Measurements from ENCODE around the gene DRAXIN.
A peak's percentile ranks its signal among the peaks of the same experiment; 100 is the strongest.

DRAXIN gene

GRCh38 chr1:11690397-11691301 is 861 bp upstream of the DRAXIN start:
- no peak for DNase-seq

DNA sequence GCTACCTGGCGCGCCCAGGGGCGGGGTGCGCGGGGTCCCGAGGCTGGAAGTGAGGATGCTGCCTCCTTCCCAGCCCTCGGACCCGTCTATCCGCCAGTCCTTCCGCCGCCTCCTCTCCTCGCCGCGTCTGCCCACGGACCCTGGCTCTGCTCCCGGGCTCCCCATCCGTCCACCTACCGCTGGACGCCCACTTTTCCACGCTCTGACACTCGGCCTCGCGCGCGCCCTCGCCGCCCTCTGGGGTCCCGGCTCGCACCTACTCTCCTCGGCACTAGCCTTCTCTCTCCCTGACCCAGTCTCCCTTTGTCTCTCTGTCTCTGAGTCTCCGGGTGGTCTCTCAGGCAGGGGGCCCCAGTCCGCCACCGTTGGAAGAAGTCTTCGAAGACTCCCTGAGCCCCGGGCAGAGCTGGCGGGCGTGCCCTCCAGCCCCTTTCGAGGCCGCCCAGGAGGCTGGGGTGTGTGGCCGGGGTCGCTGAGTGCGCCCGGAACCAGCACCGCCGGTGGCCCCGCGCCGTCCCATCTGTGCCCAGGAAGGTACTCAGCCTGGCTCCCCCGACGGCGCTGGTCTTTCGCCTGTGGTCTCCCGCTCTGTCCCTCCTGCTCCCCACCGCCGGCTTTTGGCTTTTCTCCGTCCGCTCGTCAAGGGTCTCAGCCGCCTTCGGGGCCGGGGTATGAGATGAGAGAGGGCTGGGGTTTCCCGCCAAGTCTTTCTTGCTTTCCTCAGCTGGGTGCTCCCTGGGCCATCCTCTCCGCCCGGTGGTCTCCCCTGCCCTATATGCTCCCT is 610 bp downstream of the DRAXIN start:
- DNase-seq: no peak

DNA sequence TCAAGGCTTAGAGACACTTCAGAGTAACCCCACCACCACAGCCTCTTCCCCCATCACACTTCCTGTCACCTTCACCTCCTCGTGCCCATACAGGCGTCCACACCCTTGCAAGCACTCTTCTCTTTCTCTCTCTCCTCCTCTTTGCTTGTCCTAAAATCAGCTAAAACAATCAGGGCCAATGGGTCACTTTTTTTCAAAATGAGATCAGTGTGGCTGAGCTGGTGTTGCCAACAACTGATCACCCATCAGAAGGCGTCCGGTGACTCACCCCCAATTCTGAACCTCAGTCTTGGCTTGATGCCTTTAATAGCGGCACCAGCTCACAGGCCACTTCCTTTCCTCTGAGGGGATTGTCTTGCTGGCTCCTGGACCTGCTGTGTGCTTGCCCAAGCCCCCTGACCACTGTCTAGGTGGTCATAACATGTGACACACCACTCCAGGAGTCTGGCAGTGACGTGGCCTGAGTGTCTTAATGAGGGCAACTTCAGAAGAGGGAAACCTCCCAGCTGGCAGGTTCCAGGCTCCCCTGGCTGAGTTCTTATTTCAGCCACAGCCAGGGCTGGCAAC is 1.6 kb downstream of the DRAXIN start:
- peak; percentile 48 for DNase-seq

DNA sequence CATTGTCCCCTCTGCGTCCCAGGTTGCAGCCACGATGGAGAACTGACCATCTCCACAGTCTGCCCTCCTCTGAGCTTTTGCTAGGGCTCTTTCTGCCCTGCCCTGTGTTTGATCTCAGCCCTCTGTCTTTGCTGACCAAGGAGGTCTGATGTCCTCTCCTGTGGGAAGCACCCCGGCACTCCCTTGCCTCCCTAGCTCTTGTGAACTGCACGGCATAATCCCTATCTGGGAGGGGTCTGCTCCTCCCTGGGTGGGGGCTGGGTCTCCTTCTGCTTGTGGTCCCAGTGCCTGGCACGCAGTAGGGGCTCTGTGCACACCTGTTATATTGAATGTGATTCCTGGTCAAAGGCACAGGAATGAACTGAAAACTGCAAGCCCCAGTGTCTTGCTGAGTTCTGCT is 2.4 kb downstream of the DRAXIN start:
- no peak for DNase-seq

- DNase-seq: no peak
Observed at GRCh38 chr1:11695861-11696260, 4.4 kb downstream of the DRAXIN start.

DNA sequence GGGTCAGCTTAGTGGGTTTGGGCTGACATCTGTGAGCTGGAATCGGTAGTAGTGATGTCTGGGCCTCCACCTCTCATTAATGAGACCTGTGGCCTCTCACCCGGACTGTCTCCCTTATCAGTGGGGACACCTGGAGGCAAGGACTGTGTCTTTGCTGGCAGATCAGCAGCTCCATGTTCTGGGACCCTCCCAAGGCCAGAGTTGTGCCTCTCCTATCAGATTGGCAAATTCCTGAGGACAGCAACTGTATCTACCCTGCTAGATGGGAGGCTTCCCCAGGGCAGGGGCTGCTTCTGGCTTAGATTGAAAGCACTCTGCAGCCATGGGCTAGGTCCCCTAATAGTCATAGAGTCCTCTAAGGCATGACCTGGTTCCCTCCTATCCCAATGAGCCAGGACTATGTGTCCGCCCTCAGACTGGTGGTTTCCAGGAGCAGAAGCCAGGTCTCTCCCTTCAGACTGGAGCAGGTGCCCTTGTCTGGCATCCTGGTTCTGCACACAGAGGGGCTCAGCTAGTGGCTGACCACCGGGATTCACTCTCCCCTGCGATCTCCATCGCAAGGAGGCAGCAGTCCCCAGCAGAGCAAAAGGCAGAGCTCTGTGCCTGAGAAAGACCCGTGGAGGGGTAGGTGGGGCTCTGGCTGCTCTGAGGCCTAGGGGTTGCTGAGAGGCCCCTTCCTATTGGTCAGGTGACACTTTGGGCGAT is 5.8 kb downstream of the DRAXIN start:
- no peak for DNase-seq

- no peak for DNase-seq
Observed at GRCh38 chr1:11697893-11698210, 6.3 kb downstream of the DRAXIN start.

- DNase-seq: no peak
Observed at GRCh38 chr1:11700601-11701467, 9.3 kb downstream of the DRAXIN start.

DNA sequence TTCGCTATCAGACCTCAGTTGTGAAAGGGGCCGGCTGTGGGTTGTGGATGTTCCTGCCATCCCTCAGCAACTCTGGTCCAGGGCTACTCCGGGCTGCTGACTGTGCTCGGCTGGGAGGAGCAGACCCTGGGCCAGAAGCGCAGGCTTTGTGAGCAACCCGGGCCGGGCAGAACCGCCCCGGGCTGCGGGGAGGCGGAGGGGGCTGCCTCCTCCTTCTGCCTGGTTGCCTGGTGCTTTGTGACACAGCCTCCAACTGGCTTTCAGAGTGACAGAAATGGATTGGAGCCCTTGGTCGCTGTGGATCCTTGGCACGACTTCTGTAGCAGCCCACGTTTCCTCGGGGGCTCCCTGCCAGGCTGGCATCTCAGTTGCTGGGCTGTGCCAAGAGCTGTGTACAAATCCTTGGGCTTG is 10.0 kb downstream of the DRAXIN start:
- DNase-seq: no peak

DNA sequence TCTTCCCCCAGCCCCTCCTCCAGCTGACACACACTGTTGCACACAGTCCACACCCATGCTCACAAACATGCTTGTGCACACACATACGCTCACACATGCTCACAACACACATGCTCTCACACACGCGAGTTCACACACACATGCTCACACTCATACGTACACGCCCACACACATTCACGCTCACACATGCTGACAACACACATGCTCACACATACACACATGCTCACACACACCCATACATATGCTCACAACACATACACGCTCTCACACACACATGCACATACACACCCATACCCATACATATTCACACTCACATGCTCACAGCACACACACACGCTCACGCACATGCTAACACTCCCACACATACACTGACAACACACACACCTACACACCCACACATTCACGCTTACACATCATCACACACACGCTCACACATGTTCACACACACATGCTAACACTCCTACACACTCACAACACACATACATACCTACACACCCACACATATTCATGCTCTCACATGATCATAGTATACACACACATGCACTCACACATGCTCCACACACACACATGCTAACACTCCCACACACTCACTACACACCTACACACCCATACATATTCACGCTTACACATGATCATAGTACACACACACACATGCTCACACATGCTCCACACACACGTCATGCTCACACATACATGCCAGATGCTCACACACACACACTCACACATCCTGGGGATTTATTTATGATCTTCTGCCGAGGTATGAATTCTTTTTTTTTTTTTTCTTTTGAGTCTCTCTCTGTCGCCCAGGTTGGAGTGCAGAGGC is 10.7 kb downstream of the DRAXIN start:
- DNase-seq: no peak

- no peak for DNase-seq
Observed at GRCh38 chr1:11703357-11704193, 12.1 kb downstream of the DRAXIN start.

GRCh38 chr1:11704194-11704529 is 12.7 kb downstream of the DRAXIN start:
- DNase-seq: no peak

GRCh38 chr1:11704691-11705475 is 13.4 kb downstream of the DRAXIN start:
- DNase-seq: no peak

GRCh38 chr1:11705596-11705995 is 14.1 kb downstream of the DRAXIN start:
- no peak for DNase-seq

- no peak for DNase-seq
Observed at GRCh38 chr1:11706292-11706691, 14.8 kb downstream of the DRAXIN start.

- no peak for DNase-seq
Observed at GRCh38 chr1:11707621-11708276, 16.2 kb downstream of the DRAXIN start.

DNA sequence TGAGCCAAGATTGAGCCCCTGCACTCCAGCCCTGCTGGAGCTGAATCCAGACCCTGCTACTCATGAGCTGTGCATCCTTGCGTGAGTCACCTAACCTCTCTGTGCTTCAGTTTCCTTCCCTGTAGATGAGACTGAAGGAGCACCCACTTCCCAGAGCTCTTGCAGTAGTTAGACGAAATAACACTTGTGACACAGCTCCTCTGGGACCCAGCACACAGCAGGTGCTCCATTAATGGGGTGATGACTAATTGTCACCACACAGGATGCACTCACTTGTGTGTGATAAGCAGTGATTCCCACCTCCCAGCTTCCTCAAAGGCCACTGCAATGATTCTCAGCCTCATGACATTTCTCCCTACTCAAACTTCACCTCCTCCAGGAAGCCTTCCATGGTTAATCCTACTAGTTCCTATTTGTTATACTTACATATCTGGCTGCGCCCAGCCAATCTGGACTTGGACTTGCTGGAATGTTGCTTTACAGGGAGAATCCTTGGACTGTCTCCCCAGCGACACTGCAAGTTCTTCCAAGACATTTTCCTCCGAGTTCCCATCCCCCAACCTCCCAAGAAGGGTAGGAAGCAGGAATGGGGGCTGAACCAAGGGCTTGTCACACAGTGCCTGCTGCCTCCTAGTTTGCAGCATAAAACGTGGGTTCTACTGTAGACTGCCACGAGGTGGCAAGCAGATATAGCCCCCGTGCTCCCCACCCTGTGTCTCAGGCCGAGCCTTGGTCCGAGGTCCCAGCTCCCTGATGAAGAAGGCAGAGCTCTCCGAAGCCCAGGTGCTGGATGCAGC is 17.2 kb downstream of the DRAXIN start:
- no peak for DNase-seq

DNA sequence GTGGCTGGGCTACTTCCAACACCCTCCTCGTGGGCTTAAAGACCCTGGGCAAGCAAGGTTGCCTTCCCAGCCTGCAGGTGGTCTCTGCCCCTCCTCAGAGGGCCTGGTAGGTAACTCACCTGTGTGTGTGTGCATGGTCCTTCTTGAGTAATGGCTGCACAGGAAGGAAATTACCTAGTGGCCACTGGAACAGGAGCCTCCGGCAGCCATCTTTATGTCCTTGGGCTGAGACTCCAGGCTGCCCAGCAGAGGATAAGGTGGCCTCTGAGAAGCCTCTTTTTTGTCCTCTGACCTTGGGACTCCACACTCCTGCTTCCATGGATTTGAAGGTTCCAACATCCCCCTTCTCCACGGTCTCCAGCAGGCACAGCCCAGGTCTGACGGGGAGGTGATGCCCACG is 20.0 kb downstream of the DRAXIN start:
- no peak for DNase-seq

Measured in CD4-positive, alpha-beta T cell treated with Interleukin-6 for 4 hours (primary cell).